Sigmoid colon (tissue), 7 donors: Measurements from ENCODE around the gene CTBP2. TPM values are rescaled to one million over a fixed set of nuclear protein-coding genes. Genes with fewer than 3 reads are reported as not detected.

Source experiments
- DNase-seq: peaks from one replicate; pipeline ENCODE4 v3.0.0-alpha.2; 2019
- H3K27ac ChIP-seq, 4 donors: fragments of 200-600 bp; sonication (generic); one replicate each; pipeline ENCODE4 v1.5.1; 2016 to 2019; ENCODE audit warnings: mild to moderate bottlenecking in 1 of 4
- H3K27me3 ChIP-seq, 3 donors: fragments of 200-600 bp; sonication (generic); one replicate each; pipeline ENCODE4 v1.5.1; 2019; ENCODE audit warnings: mild to moderate bottlenecking in 1 of 3
- H3K36me3 ChIP-seq, 4 donors: fragments of 200-600 bp; sonication (generic); one replicate each; pipeline ENCODE4 v1.5.1; 2016 to 2019
- H3K4me1 ChIP-seq, 4 donors: fragments of 200-600 bp; sonication (generic); one replicate each; pipeline ENCODE4 v1.5.1; 2017 to 2019
- H3K4me3 ChIP-seq, 4 donors: fragments of 200-600 bp; sonication (generic); one replicate each; pipeline ENCODE4 v1.5.1; 2017 to 2019; ENCODE audit warnings: mild to moderate bottlenecking in 2 of 4, moderate library complexity in 1 of 4
- H3K9me3 ChIP-seq, 4 donors: fragments of 200-600 bp in 3 of 4; sonication (generic) in 3 of 4; one replicate each; pipeline versions ENCODE4 v1.5.1 to v1.6.1; 2013 to 2019
- EP300 ChIP-seq, 4 donors: sonication (generic); formaldehyde crosslinking; IDR thresholded peaks; one replicate each; pipeline ENCODE4 v1.6.1; 2017; ENCODE audit warnings: antibody characterized with exemption in 4 of 4
- POLR2A ChIP-seq, 2 donors: fragments of 450-650 bp; IDR thresholded peaks; one replicate each; pipeline ENCODE4 v1.6.1; 2016; ENCODE audit warnings: antibody characterized with exemption in 2 of 2, mild to moderate bottlenecking in 2 of 2, moderate library complexity in 2 of 2
- POLR2AphosphoS5 ChIP-seq, 4 donors: sonication (generic); formaldehyde crosslinking; IDR thresholded peaks; one replicate each; pipeline ENCODE4 v1.6.1; 2017; ENCODE audit warnings: antibody characterized with exemption in 4 of 4
- WGBS, 2 donors: extraction: QIAGEN DNeasy Blood & Tissue Kit; methylation state at CpG; one replicate each; pipeline ENCODE4 v1.1.7; 2013; 5-methylcytosine and 5-hydroxymethylcytosine counted together
- intact Hi-C: fragments of 100-400 bp; cut with DNase I; formaldehyde crosslinking; loops from one replicate; pipeline ENCODE4 v1.15.1; 2023
- polyA plus RNA-seq, 3 donors: library from polyadenylated mRNA; stranded (reverse); fragments of 200-250 nt; gene quantifications; one replicate each; pipeline ENCODE4 v1.2.3, GENCODE V29; 2013
- total RNA-seq, 4 donors: library from RNA; depleted of rRNA; stranded (reverse); fragments of >200 nt; gene quantifications; one replicate each; pipeline ENCODE4 v1.1.0, GENCODE V29; 2016
- TF ChIP-seq, protein P1 (sequence below), 4 experiments: fragments of 450-650 bp in 3 of 4; fragments of 200-600 bp in 1 of 4; IDR thresholded peaks; one replicate each; pipeline ENCODE4 v1.5.1; 2016 to 2019; ENCODE audit warnings: antibody characterized with exemption in 4 of 4, mild to moderate bottlenecking in 3 of 4, moderate library complexity in 2 of 4
- donor health status: healthy with polysubstance abuse.
- donor health status: Bipolar disorder and iron deficiency.
- donor health status: healthy.

The CTBP2 gene
- total and polyA plus RNA-seq, 7 donors, result 31.2 to 62.4 (median 52.0) TPM

DNA sequence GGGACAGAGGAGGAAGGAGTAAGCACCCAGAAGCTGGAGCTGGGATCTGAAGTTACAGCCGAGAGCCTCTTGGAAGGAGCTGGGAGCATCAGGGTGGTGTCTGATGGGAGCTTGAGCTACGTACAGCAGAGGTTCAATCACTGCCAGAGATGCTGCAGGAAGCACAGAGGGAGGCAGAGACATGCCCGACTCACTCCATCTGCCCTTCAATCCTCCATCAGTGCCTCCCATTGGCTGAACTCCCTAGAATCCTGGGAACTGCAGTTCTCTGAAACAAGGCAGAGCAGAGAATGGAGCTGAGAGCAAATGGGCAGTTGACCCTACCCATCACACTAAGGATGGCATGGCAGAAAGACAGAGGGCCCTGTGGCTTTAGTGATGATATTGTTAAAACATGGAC lies 40.0 kb upstream of the CTBP2 start:
- TF ChIP-seq, protein P1, sequence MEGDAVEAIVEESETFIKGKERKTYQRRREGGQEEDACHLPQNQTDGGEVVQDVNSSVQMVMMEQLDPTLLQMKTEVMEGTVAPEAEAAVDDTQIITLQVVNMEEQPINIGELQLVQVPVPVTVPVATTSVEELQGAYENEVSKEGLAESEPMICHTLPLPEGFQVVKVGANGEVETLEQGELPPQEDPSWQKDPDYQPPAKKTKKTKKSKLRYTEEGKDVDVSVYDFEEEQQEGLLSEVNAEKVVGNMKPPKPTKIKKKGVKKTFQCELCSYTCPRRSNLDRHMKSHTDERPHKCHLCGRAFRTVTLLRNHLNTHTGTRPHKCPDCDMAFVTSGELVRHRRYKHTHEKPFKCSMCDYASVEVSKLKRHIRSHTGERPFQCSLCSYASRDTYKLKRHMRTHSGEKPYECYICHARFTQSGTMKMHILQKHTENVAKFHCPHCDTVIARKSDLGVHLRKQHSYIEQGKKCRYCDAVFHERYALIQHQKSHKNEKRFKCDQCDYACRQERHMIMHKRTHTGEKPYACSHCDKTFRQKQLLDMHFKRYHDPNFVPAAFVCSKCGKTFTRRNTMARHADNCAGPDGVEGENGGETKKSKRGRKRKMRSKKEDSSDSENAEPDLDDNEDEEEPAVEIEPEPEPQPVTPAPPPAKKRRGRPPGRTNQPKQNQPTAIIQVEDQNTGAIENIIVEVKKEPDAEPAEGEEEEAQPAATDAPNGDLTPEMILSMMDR (IDR thresholded peaks at IDR 0.05), result no peak
- no peak for TF ChIP-seq EP300 (IDR thresholded peaks at IDR 0.05)
- TF ChIP-seq POLR2A (IDR thresholded peaks at IDR 0.05), result no peak
- no peak for TF ChIP-seq POLR2AphosphoS5 (IDR thresholded peaks at IDR 0.05)
- no peaks in the 10 kb centered on the region for H3K4me1 ChIP-seq
- H3K4me3 ChIP-seq, result no peak overlapping the region
- intact Hi-C loops, result no loop called here
- no peaks in the 10 kb centered on the region for H3K9me3 ChIP-seq
- H3K36me3 ChIP-seq, result no peaks in the 10 kb centered on the region
- WGBS, 2 donors, result 74 to 76% methylated on average over 3 of the region's 3 CpGs
- no peaks in the 10 kb centered on the region for H3K27me3 ChIP-seq
- DNase-seq, result no peak
- no peak overlapping the region for H3K27ac ChIP-seq

- TF ChIP-seq, protein P1 (IDR thresholded peaks at IDR 0.05), result no peak
- no peak for TF ChIP-seq POLR2AphosphoS5 (IDR thresholded peaks at IDR 0.05)
- no peak for TF ChIP-seq EP300 (IDR thresholded peaks at IDR 0.05)
- no peak for TF ChIP-seq POLR2A (IDR thresholded peaks at IDR 0.05)
- Histone ChIP-seq H3K4me3 (no peak overlapping the region), H3K27ac (no peak overlapping the region)
These were observed 38.9 kb upstream of the CTBP2 start for GRCh38 chr10:125199270-125199669.

DNA sequence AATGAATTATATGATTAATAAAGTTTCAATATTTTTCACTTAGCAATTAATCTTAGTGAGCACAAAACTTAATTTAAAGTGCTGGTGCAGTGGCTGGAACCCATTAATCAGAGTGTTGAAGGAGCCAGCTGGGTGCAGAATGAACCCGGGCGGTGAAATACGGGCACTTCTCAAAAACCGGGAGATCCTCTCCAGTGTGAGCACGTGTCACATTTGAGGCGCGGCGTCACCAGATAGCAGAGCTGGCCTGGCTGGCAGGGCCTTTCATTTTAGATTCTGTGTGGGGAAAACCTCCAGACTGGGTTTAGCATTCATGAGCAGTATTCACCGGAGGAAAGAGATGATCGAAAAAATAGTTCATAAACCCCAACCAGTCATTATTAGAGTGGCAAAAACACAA lies 34.5 kb upstream of the CTBP2 start:
- Histone ChIP-seq H3K27ac (no peak overlapping the region), H3K4me3 (no peak overlapping the region), H3K36me3 (no peaks in the 10 kb centered on the region), H3K4me1 (no peaks in the 10 kb centered on the region), H3K27me3 (no peaks in the 10 kb centered on the region), H3K9me3 (no peaks in the 10 kb centered on the region)
- TF ChIP-seq POLR2A (IDR thresholded peaks at IDR 0.05) (no peak), POLR2AphosphoS5 (IDR thresholded peaks at IDR 0.05) (no peak), EP300 (IDR thresholded peaks at IDR 0.05) (no peak)
- TF ChIP-seq, protein P1 (IDR thresholded peaks at IDR 0.05), result no peak
- no peak for DNase-seq
- 92 to 95% methylated on average over 10 of the region's 10 CpGs for WGBS, 2 donors
- intact Hi-C loops, result no loop called here

More at GRCh38 chr10:125199270-125199669, 38.9 kb upstream of the CTBP2 start:
- DNase-seq, result no peak
- WGBS, 2 donors, result 85 to 93% methylated on average over 2 of the region's 2 CpGs
- Histone ChIP-seq H3K27me3 (no peaks in the 10 kb centered on the region), H3K4me1 (no peaks in the 10 kb centered on the region), H3K36me3 (no peaks in the 10 kb centered on the region), H3K9me3 (no peaks in the 10 kb centered on the region)
- intact Hi-C loops, result no loop called here

DNA sequence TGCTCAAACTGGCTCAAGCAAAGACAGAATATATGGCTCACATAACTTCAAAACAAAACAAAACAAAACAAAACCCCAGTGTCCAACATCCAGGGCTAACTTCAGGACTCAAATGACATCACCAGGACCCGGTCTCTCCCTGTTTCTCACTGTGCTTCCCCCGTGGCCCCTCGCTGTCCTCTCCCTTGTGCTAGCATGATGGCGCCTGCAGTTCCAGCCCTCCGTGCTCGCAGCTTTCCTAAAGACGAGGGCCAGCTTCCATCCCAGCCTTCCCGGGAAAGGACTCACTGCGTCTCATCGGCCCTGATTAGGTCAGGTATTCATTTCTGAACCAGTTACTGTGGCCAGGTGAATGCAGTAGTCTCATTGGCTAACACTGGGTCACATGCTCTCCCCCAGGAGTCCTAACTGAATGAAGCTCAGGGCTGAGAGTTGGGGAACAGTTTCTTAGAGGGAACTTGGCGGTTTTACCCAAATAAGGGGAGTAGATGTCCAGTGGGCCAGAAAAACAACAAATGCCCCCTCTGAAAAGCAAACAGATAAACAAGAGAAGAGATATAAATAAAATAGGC lies 33.0 kb upstream of the CTBP2 start:
- no peak for DNase-seq
- Histone ChIP-seq H3K9me3 (no peaks in the 10 kb centered on the region), H3K4me1 (no peaks in the 10 kb centered on the region), H3K4me3 (no peak overlapping the region), H3K27me3 (no peaks in the 10 kb centered on the region), H3K36me3 (no peaks in the 10 kb centered on the region), H3K27ac (no peak overlapping the region)
- intact Hi-C loops, result no loop called here
- TF ChIP-seq POLR2AphosphoS5 (IDR thresholded peaks at IDR 0.05) (no peak), POLR2A (IDR thresholded peaks at IDR 0.05) (no peak), EP300 (IDR thresholded peaks at IDR 0.05) (no peak)
- TF ChIP-seq, protein P1 (IDR thresholded peaks at IDR 0.05), result no peak
- 91 to 93% methylated on average over 11 of the region's 11 CpGs for WGBS, 2 donors

DNA sequence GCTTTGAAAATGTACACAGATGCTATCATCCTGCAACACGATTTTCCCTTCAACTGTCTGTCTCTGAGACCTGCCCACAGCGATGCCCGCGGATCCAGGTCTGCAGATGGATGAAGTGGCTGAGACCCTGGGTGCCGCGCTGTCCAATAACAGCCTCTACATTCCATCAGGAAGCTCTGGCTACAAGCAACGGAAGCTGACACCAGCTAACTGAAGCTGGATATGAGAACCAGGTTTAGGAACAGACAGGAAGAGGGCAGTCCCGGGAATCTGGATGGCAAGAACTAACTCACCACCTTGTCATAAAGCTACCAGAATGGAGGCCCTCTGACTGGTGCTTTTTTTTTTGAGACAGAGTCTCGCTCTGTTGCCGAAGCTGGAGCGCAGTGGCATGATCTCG lies 32.3 kb upstream of the CTBP2 start:
- WGBS, 2 donors, result 87 to 90% methylated on average over 12 of the region's 12 CpGs
- intact Hi-C loops, result no loop called here
- H3K36me3 ChIP-seq, result no peaks in the 10 kb centered on the region

More for the DNA sequence above, 32.3 kb upstream of the CTBP2 start:
- H3K4me1 ChIP-seq, result no peaks in the 10 kb centered on the region
- no peaks in the 10 kb centered on the region for H3K9me3 ChIP-seq
- TF ChIP-seq POLR2A (IDR thresholded peaks at IDR 0.05) (no peak), POLR2AphosphoS5 (IDR thresholded peaks at IDR 0.05) (no peak), EP300 (IDR thresholded peaks at IDR 0.05) (no peak)
- TF ChIP-seq, protein P1 (IDR thresholded peaks at IDR 0.05), result no peak
- no peak for DNase-seq
- H3K4me3 ChIP-seq, result no peak overlapping the region
- no peak overlapping the region for H3K27ac ChIP-seq
- no peaks in the 10 kb centered on the region for H3K27me3 ChIP-seq
